GM10266 (cell line): ENCODE data around the gene SLC1A2.

Experiments used
- DNase-seq: peaks from one replicate; pipeline ENCODE4 v3.0.0; 2012; ENCODE audit errors: extremely low spot score
- CTCF ChIP-seq: IDR thresholded peaks from 2 replicates; pipeline ENCODE4 v1.5.1; 2012; ENCODE audit warnings: mild to moderate bottlenecking, low read depth; ENCODE audit not compliant: control insufficient read depth, insufficient read depth; ENCODE audit errors: missing control alignments

SLC1A2 gene

GRCh38 chr11:35424157-35424940 is 5.0 kb upstream of the SLC1A2 start:
- DNase-seq: no peak
- no peak for TF ChIP-seq CTCF

- no peak for DNase-seq
- TF ChIP-seq CTCF: no peak
Observed at GRCh38 chr11:35420371-35420770, 1.0 kb upstream of the SLC1A2 start.

GRCh38 chr11:35419830-35420333 is 524 bp upstream of the SLC1A2 start:
- no peak for DNase-seq
- TF ChIP-seq CTCF: no peak

DNA sequence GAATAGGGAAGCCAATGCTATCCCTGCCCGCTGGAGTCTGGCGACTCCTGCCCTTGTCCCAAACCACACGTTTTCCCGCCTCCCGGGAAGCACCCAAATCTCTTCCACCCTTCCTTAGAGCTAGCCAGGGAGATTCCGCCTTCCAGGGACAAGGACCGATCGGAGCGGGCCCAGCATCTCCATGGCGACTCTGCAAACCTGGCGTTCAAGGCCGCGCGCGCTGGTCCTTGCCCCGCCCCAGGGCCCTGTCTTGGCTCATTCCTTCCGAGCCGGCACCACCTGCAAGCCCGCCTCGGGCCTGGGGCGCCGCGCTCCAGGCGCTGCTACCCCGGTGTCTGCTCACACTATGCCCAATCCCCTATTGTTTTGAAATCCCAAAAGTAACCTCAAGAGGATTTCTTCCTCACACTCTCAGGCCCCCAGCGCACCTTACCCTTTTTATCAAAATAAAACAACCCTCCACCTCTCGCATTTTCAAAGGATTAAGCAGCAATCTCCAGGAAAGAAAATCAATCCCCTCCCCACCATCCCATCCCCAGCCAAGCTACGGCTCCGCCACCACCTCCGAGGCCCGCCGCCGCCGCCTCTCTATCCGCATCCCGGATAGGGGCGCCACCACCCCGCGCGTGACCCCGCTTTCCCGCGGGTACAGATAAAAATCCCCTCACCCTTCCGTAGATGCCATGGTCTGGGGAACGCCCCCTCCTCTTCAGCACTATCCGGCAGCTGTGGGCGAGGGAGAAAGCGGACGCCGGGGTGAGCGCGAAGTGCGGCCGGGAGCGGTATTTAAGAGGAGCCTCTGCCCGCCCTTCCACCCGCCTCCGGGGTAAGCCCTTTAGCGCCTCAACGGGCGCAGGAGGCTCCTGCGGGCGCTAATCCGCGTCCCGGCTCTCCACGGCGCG is 825 bp downstream of the SLC1A2 start:
- no peak for TF ChIP-seq CTCF
- no peak for DNase-seq

DNA sequence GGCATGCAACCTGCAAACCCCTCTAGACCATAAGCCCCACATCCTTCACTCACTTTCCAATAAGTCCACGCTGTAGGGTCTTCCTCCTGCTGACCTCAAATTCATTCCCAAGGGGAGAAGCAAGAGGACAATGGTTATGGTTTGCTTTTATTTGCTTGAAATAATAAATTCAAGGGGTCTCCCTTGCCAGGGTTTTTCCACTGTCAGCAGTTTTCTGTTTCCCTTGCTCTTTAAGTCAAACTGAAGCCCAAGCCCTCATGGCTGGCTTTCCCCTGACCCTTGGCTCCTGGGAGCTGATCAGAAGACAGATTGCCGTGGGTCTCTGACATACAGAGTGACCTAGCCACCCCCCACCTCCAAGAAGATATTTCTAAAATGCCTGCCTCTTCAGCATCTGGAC is 3.9 kb downstream of the SLC1A2 start:
- DNase-seq: no peak
- TF ChIP-seq CTCF: no peak

DNA sequence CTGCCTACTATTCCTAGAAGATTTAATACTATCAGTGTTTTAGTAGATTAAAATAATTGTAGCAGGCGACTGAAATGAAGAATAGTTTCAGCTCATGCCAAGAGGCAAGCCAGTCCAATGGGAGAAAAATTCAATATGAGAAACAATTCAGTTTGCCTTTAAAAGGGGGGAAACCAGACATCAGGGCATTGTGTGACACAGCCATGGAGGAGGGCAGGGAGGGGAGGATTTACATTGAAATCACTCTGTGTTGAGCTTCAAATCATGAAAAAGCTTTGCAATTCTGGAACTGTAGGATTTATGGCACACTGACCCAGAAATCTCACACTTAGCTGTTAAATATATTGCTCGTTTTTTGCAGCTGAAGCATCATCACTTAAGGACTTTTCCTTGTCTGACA is 4.6 kb downstream of the SLC1A2 start:
- no peak for DNase-seq

More for the DNA sequence above, 4.6 kb downstream of the SLC1A2 start:
- TF ChIP-seq CTCF: no peak
